Skeletal muscle satellite cell (primary cell): ENCODE data around the gene ERC1.
"Not testable (repeated sequence)": the region's sequence is repeated elsewhere in the genome, so short reads cannot be mapped to it uniquely, and the experiment has no call there.

ENCODE experiments used
- H3K27me3 ChIP-seq: 2 replicates; pipeline ENCODE4 v1.7.0; 2013; ENCODE audit warnings: low read length; ENCODE audit not compliant: control insufficient read depth, insufficient read depth
- H3K36me3 ChIP-seq: 2 replicates; pipeline ENCODE4 v1.7.0; 2013; ENCODE audit warnings: mild to moderate bottlenecking, control low read depth, low read length; ENCODE audit not compliant: insufficient read depth
- H3K4me1 ChIP-seq: 2 replicates; pipeline ENCODE4 v1.7.0; 2013; ENCODE audit warnings: low read length; ENCODE audit not compliant: control insufficient read depth, insufficient read depth
- H3K4me2 ChIP-seq: 2 replicates; pipeline ENCODE4 v1.7.0; 2013; ENCODE audit warnings: mild to moderate bottlenecking, low read length
- H3K4me3 ChIP-seq: 2 replicates; pipeline ENCODE4 v1.7.0; 2013; ENCODE audit warnings: low read length
- H3K9ac ChIP-seq: 2 replicates; pipeline ENCODE4 v1.7.0; 2013; ENCODE audit warnings: mild to moderate bottlenecking, low read depth, low read length, moderate library complexity
- H3K9me3 ChIP-seq: replicated peaks from 2 replicates; pipeline ENCODE4 v1.7.0; 2013; ENCODE audit warnings: mild to moderate bottlenecking, control low read depth, low read length

ERC1 gene

GRCh38 chr12:1302201-1302870, 311.3 kb downstream of the ERC1 start:
- Histone ChIP-seq H3K27me3 (no peaks in the 10 kb centered on the region), H3K9ac (no peak overlapping the region), H3K4me3 (no peak overlapping the region), H3K9me3 (no peaks in the 10 kb centered on the region), H3K4me2 (no peak overlapping the region), H3K36me3 (no peaks in the 10 kb centered on the region), H3K4me1 (no peaks in the 10 kb centered on the region)

GRCh38 chr12:1305063-1305434, 314.0 kb downstream of the ERC1 start:
- Histone ChIP-seq H3K36me3 (no peaks in the 10 kb centered on the region), H3K27me3 (no peaks in the 10 kb centered on the region), H3K9me3 (no peaks in the 10 kb centered on the region), H3K4me1 (no peaks in the 10 kb centered on the region), H3K4me3 (no peak overlapping the region), H3K9ac (no peak overlapping the region), H3K4me2 (no peak overlapping the region)

GRCh38 chr12:1305791-1306500, 314.9 kb downstream of the ERC1 start:
- no peaks in the 10 kb centered on the region for H3K9me3 ChIP-seq
- no peak overlapping the region for H3K4me3 ChIP-seq
- H3K27me3 ChIP-seq, result no peaks in the 10 kb centered on the region
- no peak overlapping the region for H3K4me2 ChIP-seq
- H3K9ac ChIP-seq, result no peak overlapping the region
- no peaks in the 10 kb centered on the region for H3K4me1 ChIP-seq
- H3K36me3 ChIP-seq, result no peaks in the 10 kb centered on the region

GRCh38 chr12:1306817-1307216, 315.8 kb downstream of the ERC1 start:
- H3K4me3 ChIP-seq, result no peak overlapping the region
- no peak overlapping the region for H3K4me2 ChIP-seq
- H3K9ac ChIP-seq, result no peak overlapping the region

GRCh38 chr12:1307796-1308195, 316.8 kb downstream of the ERC1 start:
- no peak overlapping the region for H3K4me2 ChIP-seq
- H3K4me3 ChIP-seq, result no peak overlapping the region
- no peaks in the 10 kb centered on the region for H3K36me3 ChIP-seq
- no peaks in the 10 kb centered on the region for H3K9me3 ChIP-seq
- H3K9ac ChIP-seq, result no peak overlapping the region
- H3K27me3 ChIP-seq, result no peaks in the 10 kb centered on the region
- peaks cover 6% of the 10 kb centered on the region for H3K4me1 ChIP-seq

More at GRCh38 chr12:1306817-1307216, 315.8 kb downstream of the ERC1 start:
- Histone ChIP-seq H3K36me3 (no peaks in the 10 kb centered on the region), H3K27me3 (no peaks in the 10 kb centered on the region), H3K9me3 (no peaks in the 10 kb centered on the region), H3K4me1 (no peaks in the 10 kb centered on the region)

- peaks cover 9% of the 10 kb centered on the region for H3K4me1 ChIP-seq
- H3K9ac ChIP-seq, result no peak overlapping the region
- no peaks in the 10 kb centered on the region for H3K9me3 ChIP-seq
- no peak overlapping the region for H3K4me3 ChIP-seq
- no peaks in the 10 kb centered on the region for H3K27me3 ChIP-seq
- no peak overlapping the region for H3K4me2 ChIP-seq
- H3K36me3 ChIP-seq, result no peaks in the 10 kb centered on the region
Measured at GRCh38 chr12:1309613-1310012, 318.6 kb downstream of the ERC1 start.

GRCh38 chr12:1310653-1311052, 319.6 kb downstream of the ERC1 start:
- no peaks in the 10 kb centered on the region for H3K27me3 ChIP-seq
- no peaks in the 10 kb centered on the region for H3K9me3 ChIP-seq
- no peak overlapping the region for H3K9ac ChIP-seq
- no peak overlapping the region for H3K4me2 ChIP-seq
- H3K36me3 ChIP-seq, result no peaks in the 10 kb centered on the region
- H3K4me3 ChIP-seq, result no peak overlapping the region
- peaks cover 9% of the 10 kb centered on the region for H3K4me1 ChIP-seq

GRCh38 chr12:1311145-1311544, 320.1 kb downstream of the ERC1 start:
- Histone ChIP-seq H3K4me1 (peaks cover 9% of the 10 kb centered on the region), H3K27me3 (no peaks in the 10 kb centered on the region), H3K9ac (no peak overlapping the region), H3K4me3 (no peak overlapping the region), H3K36me3 (no peaks in the 10 kb centered on the region), H3K4me2 (no peak overlapping the region), H3K9me3 (no peaks in the 10 kb centered on the region)

- Histone ChIP-seq H3K9ac (no peak overlapping the region), H3K4me2 (no peak overlapping the region), H3K36me3 (no peaks in the 10 kb centered on the region), H3K4me3 (no peak overlapping the region), H3K4me1 (peaks cover 20% of the 10 kb centered on the region), H3K9me3 (no peaks in the 10 kb centered on the region), H3K27me3 (no peaks in the 10 kb centered on the region)
Measured at GRCh38 chr12:1313906-1314305, 322.9 kb downstream of the ERC1 start.

- peaks cover 26% of the 10 kb centered on the region for H3K4me1 ChIP-seq
- H3K9ac ChIP-seq, result no peak overlapping the region
- H3K4me2 ChIP-seq, result no peak overlapping the region
- no peaks in the 10 kb centered on the region for H3K27me3 ChIP-seq
- no peaks in the 10 kb centered on the region for H3K36me3 ChIP-seq
- H3K9me3 ChIP-seq, result no peaks in the 10 kb centered on the region
- no peak overlapping the region for H3K4me3 ChIP-seq
Measured at GRCh38 chr12:1314523-1314922, 323.5 kb downstream of the ERC1 start.

- H3K9me3 ChIP-seq, H3K9ac ChIP-seq, H3K36me3 ChIP-seq, H3K4me2 ChIP-seq, H3K4me3 ChIP-seq, H3K27me3 ChIP-seq: not testable (repeated sequence)
- H3K4me1 ChIP-seq, result peaks cover 27% of the 10 kb centered on the region
Measured at GRCh38 chr12:1316991-1317390, 326.0 kb downstream of the ERC1 start.
